GM19351 (cell line): Measurements from ENCODE around the gene UCHL1.
"Not testable (repeated sequence)": the region's sequence is repeated elsewhere in the genome, so short reads cannot be mapped to it uniquely, and the experiment has no call there.

Experiments
- ATAC-seq: cut with Tn5 transposase; IDR thresholded peaks from one replicate; pipeline ENCODE4 v1.9.1; 2021; ENCODE audit warnings: mild to moderate bottlenecking, moderate library complexity; ENCODE audit not compliant: unreplicated experiment

The UCHL1 gene

DNA sequence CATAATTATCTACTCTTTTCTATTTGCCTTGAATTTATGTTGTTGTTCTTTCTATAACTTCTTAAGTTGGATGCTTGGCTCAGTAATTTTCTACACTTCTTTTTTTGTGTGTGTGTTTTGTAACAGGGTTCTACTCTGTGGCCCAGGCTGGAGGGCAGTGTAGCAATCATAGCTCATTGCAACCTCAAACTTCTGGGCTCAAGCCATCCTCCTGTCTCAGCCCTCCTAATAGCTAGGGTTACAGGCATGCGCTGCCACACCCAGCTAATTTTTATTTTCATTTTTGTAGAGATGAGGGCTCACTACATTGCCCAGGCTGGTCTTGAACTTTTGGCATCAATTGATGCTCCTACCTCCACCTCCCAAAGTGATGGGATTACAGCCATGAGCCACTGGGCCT, 20.7 kb upstream of the UCHL1 start:
- no peak for ATAC-seq

DNA sequence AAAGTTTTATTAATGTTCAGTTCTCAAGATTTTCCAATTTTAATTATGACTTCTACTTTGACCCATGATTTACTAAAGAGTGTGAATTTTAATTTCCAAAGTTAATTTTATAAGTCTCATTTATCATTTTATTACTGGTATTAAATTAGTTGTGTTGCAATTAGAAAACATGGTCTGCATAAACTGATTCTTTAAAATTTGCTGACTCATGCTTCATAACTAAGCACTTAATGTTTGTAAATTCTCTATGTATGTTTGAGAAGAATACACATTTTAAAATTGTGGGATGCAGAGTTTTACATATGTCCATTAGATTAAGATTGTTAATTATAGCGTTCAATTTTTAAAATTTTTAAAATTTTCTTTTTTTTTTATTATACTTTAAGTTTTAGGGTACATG, 20.2 kb upstream of the UCHL1 start:
- ATAC-seq: no peak

DNA sequence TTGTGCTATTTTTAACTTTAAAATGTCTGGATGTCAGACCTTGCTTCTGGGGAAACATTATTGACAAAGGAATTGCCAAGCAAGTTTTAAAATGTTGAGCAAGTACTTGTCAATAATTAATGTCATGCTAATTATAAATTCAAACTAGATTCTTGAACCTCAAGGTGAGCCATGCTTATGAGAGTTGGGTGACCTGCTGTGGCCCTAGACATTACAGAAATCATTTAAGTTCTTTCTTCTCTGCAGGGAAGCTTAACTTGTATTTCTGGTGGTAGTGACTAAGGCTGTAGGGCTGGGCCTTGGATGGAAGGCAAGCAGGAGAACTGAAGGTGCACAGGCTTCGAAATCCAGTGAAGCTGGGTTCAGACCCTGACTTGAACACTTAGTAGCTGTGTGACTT, 14.8 kb upstream of the UCHL1 start:
- no peak for ATAC-seq

DNA sequence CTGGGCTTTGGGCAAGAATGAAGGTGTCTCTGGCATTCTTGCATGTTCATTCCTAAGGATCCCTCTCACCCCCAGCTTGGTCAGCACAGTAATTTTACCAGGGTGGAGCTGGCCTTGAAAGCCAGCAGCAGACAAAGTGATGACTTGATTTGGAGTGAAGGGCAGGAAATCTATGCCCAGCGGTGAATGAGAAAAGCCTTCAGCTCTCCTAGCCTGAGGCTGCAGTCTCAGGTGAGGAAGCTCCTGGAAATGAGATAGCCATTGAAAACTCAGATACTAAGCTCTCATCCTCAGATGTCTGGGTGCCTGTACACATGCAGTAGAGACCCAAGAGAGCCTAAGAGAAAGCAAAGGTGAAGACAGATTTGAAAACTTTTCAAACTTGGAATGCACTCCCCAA, 10.7 kb upstream of the UCHL1 start:
- no peak for ATAC-seq

DNA sequence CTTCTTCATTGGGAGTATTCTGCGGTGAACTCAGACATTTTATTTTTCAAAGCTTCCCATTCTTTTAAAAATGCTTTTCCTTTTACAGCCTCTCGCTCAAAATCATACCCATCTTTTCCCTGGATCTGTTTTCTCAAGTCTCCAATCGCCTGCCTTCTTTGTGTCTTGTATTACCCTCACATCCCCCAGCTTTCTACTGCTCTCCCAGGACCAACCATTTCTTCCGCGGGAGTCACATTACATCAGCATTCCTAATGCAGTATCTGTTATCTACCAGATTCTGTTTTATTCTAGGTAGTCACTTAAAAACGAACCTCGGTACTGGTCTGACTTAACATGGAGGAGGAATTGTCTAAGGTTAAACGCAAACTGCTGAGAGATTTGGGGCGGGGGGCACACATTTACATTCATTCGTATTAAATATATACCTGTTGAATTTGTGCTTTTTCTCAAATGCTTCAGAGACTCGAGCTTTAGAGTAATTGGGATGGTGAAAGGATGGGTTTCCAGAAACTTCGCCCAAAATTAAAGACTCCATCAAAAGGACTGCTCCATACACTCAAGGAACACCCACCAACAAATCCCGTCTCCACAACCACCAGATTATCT, 493 bp upstream of the UCHL1 start:
- no peak for ATAC-seq

DNA sequence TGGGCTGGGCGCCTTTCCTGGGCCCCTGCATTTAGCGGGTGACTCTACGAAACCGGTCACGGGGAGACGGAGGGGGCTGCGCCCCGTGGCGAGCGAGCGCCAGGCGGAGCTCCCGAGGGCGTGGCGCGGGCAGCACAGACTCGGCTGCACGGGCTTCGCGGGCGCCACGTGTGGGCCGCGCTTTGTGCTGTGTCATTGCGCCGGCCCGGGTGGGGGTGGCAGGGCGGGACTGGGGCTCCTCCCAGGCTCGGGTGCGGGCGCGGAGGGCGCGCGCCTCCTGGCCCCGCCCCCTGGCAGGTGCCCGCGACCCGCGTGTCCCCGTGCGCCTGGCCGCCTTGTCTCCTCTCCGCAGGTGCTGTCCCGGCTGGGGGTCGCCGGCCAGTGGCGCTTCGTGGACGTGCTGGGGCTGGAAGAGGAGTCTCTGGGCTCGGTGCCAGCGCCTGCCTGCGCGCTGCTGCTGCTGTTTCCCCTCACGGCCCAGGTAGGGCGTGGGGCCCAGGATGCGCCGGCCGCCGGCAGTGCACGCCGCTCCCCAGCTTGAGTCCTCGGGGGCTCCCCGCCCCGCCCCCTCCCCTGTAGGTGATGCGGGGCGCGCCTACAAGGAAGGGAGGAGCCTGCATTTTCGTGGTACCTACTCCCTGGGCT, 651 bp downstream of the UCHL1 start:
- peak; percentile 76 for ATAC-seq

DNA sequence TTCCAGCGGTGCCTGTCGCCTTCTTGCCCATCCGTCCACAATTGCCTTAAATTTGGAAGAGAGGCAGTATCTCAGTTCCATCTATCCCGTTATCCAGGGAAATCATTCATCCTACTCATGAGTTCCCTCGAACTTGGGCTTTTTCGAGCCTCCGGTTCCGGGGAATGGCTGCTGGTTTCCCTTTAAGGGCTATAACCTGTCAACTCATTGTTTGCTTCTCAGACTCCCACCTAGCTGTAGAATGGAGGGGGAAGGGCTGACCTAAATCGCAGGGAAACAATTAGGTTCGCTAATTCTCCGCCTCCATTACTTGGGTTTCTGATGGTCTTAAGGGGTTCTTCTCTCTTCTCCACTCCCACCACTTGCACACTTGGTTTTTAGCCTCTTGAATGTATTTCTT, 1.2 kb downstream of the UCHL1 start:
- no peak for ATAC-seq

DNA sequence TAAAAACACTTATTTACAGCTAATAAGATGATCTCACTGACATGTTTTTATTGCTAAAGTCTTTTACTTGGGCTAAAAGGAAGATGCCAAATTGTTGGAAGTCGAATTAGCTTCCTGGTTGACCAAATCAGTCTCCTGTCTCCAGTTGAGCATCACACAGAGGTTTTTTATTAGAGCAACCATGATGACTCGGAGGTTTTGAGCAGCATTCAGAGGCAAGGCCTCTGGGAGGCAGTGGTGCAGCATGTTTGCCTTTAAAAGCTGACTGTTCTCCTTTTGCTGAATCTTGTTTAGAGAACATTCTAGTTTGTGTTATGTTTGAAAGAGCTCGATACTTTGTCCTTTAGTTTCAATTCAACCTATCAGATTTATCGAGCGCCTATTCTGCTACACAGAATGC, 2.1 kb downstream of the UCHL1 start:
- ATAC-seq: no peak

DNA sequence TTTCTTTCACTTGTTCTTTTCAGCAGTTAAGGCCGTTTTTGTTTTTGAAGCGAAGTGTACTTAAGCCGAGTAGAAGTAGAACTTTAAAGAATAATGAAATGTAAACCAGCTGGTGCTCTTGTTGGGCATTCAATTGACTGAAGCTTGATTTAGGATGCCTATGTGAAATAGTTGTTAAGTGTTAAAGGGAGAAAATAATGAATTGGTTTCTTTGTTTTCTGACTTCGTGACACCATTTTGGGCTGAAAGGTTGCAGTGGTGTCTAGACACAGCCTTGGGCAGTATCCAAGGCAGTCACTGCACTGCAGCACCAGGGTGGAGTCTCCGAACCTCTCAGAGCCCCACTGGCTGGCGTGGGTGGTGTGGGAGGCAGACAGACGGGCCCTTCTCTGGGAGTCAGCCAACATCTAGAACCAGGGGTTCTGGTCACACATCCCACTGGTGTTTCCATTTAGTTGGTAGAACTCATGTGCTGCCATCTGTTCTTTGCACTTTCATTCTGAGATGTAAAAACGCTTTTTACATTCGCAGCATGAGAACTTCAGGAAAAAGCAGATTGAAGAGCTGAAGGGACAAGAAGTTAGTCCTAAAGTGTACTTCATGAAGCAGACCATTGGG, 3.5 kb downstream of the UCHL1 start:
- no peak for ATAC-seq

DNA sequence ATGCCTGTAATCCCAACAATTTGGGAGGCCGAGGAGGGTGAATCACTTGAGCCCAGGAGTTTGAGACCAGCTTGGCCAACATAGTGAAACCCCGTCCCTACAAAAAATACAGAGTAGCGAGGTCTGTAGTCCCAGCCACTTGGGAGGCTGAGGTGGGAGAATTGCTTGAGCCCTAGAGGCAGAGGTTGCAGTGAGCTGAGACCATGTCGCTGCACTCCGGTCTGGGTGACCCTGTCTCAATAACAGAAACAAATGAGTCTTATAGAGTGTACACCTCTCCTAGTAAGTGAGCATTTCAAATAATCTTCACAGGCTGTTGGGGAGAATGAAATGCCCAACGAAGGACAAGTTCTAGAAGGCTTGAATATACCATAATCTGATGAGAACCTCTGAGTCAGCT, 5.5 kb downstream of the UCHL1 start:
- ATAC-seq: no peak

DNA sequence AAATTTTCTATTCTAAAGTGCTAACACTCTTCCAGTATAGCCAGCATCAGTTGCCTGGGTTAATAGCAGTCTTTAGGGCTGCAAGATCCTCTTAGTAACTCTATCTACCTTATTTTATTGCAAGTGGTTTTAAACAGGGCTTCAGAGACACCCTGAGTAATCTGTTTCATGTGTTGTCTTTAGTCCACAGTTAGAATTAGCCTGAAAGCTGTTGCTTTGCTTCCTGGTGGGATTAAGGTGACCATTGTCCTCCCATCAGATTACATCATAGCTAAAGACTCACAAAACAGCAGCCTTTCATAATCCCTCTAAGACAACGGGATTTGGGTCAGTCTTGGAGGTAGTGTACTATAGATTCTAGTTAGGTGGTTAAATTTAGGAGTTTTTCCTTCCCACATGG, 7.5 kb downstream of the UCHL1 start:
- no peak for ATAC-seq

DNA sequence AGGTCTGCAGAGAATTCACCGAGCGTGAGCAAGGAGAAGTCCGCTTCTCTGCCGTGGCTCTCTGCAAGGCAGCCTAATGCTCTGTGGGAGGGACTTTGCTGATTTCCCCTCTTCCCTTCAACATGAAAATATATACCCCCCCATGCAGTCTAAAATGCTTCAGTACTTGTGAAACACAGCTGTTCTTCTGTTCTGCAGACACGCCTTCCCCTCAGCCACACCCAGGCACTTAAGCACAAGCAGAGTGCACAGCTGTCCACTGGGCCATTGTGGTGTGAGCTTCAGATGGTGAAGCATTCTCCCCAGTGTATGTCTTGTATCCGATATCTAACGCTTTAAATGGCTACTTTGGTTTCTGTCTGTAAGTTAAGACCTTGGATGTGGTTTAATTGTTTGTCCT, 11.3 kb downstream of the UCHL1 start:
- ATAC-seq: no peak

DNA sequence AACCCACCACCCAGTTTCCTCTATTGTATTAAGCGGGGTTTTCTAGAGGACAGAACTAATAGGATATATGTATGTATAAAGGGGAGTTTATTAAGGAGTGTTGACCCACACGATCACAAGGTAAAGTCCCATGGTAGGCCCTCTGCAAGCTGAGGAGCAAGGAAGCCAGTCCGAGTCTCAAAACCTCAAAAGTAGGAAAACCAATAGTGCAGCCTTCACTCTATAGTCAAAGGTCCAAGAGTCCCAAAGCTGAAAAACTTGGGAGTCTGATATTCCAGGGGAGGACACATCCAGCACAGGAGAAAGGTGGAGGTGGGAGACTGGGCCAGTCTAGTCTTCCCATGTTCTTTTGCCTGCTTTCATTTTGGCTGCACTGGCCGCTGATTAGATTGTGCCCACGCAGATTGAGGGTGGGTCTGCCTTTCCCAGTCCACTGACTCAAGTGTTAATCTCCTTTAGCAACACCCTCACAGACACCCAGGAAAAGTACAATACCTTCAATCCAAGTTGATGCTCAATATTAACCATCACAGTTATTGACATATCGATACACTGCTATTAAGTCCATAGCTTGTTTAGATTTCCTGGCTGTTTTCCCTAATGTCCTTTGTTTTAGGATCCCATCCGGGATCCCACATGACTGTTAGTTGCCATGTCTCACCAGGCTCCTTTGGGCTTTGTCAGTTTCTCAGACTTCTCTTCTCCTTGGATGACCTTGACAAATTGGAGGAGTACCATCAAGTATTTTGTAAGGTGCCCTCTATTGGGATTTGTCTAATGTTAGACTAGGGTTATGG, 12.2 kb downstream of the UCHL1 start:
- no peak for ATAC-seq

DNA sequence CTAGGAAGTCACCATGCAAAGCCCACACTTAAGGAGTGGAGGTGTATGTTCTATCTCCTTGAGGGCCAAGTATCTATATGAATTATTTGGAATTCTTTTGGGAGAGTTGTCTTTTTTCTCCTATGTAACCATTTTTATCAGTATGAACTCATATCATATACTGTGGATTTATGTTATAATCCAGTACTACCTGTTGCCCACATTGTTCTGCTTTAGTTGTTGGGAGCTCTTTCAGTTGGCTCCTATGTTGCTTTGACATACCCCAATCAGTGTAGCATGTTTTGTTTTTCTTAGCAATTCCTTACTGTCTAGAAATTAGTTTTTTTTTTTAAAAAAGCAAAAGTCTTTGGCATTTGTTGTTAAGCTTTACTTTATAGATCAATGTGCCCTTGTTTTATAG, 13.0 kb downstream of the UCHL1 start:
- no peak for ATAC-seq

DNA sequence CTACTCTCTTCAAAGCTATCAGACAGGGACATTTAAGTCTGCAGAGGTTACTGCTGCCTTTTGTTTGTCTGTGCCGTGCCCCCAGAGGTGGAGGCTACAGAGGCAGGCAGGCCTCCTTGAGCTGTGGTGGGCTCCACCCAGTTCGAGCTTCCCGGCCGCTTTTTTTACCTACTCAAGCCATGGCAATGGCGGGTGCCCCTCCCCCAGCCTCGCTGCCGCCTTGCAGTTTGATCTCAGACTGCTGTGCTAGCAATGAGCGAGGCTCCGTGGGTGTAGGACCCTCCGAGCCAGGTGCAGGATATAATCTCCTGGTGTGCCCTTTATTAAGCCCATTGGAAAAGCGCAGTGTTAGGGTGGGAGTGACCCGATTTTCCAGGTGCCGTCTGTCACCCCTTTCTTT, 19.2 kb downstream of the UCHL1 start:
- not testable (repeated sequence) for ATAC-seq

DNA sequence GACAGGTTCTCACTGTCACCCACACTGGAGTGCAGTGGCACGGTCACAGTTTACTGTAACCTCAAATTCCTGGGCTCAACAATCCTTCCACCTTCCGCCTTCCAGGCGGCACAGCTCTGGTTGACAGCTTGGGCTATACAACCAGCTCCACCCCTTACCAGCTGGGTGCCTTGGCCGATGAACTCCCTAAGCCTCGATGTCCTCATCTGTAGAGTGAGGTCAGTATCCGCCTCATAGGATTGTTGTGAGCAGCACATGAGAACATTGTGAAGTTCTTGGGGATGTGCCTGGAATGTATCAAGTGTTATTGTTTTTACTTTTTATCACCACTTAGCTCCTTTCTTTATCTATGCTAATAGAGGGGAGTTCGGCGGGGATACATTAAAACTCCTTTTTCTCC, 23.3 kb downstream of the UCHL1 start:
- ATAC-seq: no peak

DNA sequence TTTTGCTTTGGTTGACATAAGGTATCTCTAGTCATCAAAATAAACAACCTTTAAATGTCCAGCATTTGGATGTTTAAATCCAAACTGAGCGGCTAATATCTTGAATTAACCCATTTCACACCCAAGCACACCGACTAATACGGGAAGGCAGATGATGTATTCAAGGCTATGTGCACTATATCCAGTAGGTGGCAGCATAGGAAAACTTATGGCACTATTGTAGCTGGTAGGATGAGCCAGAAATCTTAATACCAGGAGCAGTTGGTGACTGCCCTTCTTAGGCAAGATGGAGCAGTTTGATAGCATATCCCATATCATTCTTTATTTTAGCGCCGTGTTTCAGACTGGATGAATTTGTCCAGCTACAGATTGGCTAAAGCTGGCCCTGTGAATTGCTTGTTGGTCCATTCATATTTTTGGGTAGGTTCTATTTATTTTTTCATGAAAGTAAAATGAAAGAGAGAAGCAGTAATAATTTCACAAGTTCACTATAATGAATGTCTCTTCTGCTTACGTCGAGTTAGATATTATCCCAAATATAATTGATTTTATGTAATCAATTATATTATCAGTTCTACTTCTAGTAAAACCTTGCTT, 24.4 kb downstream of the UCHL1 start:
- peak; percentile 99 for ATAC-seq

DNA sequence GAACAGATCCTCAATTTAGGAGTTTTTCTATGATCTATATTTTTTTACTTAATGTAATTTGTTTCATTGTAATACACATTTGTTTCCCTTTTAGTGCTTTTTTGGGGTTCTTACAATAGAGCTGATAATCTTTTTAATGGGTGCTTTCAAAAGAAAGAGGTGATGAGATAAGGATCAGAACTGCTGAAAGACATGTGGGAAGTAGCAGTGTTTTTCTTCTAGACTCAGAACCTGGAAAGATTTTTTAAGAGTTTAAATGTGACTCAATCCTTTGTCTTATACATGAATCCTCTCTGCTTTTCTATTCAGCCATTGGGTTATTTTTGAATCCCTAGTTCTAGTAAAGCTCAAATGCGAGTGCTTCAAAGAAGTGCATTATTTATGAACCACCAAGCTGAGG, 25.6 kb downstream of the UCHL1 start:
- ATAC-seq: no peak

DNA sequence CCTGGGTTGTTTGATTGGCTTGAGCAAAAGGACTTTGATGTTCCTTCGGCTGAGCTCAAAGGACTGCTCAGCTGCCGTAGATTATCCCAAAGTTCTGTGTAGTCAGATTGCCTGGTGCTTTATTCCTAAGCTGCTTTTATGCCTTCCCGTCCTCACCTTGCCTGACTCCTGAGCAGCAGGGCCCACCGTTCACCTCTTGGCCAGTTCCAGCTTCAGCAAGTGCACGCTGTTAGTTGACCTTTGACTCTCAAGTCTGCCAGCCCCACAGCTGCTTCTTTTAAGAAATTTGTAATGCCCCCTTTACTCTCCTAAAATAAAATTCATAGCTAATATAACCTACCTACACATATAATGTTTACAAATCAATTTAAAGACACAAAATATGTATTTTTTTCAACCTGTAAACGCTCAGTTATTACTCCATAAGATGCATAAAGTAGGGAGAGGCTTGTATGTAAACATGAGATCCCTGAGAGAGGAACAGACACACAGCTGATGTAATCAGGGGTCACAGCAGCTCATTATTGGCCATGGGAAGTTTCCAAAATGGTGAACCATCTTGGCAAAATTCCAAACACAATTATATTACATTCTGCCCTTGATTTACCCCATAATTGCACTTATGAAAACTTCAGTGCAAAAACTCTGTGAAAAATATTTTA, 28.6 kb downstream of the UCHL1 start:
- no peak for ATAC-seq

DNA sequence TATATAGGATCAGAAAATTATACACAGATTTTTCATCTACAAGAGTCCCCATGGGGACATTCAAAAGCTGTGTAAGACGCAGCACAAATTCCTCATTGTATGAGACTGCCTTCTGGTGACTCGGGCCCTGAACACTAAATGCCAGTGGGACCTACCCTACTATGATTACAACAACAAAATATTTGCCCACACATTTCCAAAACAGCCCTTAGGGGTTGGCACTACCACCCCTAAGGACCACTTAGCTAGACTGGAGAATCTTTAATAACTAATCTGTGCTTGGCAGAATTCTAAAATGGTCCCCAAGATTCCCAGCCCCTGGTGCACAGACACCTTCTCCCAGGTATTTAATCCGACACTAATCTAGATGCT, 29.1 kb downstream of the UCHL1 start:
- no peak for ATAC-seq

DNA sequence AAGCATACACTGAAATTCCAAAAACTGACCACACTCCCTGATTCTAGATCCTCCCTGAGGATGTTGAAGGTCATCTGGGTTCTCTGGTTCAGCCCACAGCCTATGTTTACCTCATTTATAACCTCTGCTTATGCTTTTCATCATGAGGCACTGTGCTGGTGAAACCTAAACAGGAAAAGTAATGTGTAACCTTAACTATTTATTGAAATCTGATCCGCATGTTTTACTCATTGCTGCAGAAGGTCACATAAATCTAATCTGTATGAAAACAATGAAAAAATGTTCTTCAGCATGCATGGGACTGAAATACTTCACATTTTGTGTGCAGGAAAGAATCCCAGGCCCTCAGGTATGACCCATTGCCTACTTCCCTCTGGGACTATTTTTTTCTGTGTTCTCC, 30.3 kb downstream of the UCHL1 start:
- ATAC-seq: no peak
